Stimulated activated CD8-positive, alpha-beta memory T cell treated with anti-CD3 and anti-CD28 coated beads, Interleukin-7, amount 100 ng/mL, for 1 hour (primary cell): ENCODE measurements around the gene FAM83E.
"Not testable (repeated sequence)": the region's sequence is repeated elsewhere in the genome, so short reads cannot be mapped to it uniquely, and the experiment has no call there.

ENCODE experiments used
- DNase-seq, 2 donors: peaks; one replicate each; pipeline ENCODE4 v3.0.0-alpha.2; 2020; ENCODE audit warnings: low read depth in 2 of 2

The FAM83E gene

DNA sequence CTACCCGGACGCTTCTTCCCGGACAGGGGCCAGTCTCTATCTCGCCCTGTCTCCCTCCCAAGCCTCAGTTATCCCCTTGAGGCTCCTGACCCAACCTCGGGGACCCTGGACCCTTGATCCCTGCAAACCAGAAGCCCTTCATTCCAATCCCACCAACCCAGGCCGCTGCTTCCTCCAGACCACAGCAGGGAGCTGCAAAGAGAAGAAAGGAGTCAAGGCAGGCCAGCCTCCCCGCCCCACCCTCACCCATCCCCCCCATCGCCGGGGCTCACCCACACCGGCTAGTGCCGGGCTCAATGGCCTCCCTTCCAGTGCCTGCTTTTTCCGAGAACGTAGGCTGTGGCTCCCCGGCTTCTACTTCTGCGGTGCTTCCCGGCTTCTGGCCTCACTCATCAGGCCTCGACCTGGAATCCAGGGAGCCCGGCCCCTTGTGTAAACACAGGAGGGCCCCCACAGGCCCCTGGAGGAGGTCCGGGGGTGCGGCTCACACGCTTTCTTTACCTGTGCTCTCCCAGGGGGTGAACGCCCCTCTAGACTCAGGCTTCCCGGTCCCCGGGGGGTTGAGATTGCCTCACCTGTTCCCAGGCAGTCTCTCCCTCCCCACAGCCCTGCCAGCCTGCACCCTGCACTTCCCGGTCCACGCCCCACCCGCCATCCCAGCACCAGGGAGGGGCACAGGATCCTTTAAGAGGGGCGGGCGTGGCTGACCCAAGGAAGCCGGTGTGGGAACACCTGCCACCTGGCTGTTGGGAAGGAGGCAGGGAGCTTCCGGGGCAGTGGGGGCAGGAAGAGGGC, at the start of gene FAM83E:
TSS of gene FAM83E (minus strand) at position 641 of the 795 bp plus-strand sequence. CDS start 1,704 bp downstream, outside the sequence.
- DNase-seq, result no peak

DNA sequence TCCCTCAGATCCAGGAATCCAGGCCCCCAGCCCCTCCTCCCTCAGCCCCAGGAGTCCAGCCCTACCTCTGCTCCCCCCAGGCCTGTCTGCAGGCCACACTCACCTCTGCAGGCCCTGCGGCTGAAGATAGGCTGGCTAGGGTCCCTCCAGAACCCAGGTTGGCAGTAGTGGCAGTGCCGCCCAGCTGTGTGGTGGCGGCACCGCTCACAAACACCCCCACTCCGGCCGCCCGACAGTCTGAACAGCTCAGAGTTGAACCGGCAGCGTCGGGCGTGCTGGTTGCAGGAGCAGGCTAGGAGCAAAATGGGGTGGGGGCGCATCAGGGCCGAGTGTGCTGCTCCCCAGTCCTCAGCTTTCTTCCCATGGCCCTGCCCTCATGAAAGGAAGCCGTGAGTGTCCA, 49.6 kb upstream of the FAM83E start:
- no peak for DNase-seq

DNA sequence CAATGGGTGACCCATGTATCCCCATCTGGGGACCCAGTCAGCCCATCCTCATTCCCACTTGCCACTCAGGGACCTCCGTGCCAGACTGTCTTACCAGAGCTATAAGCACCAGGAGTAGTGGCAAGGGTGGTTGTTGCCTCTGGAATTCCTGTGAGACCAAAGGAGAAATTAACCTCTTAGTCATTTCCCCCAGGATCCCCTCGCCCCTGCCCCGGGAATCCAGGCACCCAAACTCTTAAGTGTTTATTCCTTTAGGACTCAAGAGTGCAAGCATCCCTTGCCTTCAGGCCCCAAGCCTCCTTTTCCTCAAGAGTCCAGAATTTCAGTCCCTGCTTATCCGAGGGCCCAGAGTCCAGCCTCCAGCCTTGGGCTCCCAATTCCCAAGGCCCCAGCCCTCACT, 48.8 kb upstream of the FAM83E start:
- DNase-seq, result no peak

DNA sequence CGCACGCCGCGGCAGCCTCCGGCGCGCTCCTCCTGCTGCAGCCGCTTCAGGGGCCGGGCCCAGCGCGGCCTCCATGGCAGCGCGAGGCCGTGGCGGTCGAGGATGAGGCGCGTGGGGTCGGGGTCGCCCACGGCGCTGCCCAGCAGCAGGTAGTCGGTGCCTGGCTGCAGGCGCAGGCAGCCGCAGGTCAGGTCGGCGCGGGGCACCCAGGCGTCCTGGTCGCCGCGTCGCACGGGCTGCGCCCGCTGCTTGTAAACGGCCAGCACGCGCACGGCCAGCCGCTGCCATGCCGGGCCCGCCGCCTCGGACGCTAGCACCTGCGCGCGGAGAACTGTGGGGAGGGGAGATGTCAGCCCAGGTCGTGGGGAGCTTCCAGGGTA, 46.8 kb upstream of the FAM83E start:
- DNase-seq, result no peak

DNA sequence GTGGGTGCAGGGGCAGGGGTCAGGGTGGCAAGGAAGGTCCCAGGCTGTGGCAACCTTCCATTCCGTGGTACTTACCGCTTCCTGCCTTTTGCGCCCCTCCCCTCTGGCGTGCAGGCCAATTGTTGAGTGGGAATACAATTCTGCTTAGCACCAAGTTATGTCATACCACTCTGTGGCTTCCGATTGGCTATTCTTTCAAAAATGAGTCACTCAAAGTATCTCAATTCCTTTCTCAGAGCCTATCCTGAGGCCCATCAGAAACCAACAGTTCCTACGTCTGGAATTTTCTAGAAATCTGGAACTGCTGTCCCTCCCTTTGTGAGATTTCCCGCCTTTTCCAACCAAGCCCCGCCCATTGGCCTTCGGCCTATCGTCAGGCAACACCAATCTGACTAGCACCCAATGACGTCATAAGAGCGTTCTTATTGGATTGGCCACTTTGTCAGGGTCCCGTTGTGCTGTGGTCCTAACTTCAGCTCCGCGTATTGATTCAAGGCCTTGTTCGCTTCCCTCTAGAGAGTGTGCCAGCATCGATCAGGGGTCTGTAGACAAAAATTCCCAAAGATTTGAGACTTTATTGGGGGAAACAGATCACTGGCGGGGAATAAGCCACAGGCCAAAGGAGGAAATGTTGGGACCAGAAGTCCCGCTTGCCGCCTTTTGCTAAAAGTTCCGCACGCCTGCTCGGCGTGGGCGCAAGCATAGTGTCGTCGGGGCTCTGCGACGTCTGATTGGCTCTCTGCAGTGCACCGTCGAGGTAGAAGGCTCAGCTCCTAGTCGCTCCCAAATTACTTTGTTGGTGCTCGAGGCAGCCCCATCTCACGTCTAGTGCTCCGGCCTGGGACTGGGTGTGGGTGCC, 46.2 kb upstream of the FAM83E start:
- peak; percentile 42 to 44 for DNase-seq

DNA sequence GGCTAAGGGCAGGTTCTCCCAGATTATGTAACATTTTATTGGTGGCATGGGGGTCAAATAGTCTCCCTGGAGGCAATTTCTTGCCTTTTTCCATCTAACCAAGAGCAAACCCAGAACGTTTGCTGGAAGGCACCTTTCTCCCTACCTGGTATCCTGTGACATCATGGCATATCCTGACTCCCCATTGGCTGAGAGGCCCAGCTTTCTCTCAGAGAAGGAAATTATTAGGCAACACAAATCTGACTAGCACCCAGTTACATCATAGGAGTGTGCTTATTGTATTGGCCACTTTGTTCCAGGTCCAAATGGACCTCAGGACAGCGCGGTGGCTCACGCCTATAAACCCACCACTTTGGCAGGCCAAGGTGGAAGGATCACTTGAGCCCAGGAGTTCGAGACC, 44.9 kb upstream of the FAM83E start:
- no peak for DNase-seq

DNA sequence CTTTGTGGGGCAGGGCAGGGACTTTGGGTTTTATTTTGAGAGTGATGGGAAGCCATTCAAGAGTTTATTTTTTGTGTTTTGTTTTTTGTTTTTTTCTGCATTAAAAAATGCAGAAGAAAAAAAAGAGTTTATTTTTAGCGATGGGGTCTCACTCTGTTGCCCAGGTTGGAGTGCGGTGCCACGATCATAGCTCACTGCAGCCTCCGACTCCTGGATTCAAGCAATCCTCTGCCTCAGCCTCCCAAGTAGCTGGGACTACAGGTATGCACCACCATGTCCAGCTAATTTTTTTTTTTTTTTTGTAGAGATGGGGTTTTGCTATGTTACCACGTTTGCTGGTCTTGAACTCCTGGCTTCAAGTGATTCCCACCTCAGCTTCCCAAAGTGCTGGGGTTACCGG, 43.6 kb upstream of the FAM83E start:
- no peak for DNase-seq

DNA sequence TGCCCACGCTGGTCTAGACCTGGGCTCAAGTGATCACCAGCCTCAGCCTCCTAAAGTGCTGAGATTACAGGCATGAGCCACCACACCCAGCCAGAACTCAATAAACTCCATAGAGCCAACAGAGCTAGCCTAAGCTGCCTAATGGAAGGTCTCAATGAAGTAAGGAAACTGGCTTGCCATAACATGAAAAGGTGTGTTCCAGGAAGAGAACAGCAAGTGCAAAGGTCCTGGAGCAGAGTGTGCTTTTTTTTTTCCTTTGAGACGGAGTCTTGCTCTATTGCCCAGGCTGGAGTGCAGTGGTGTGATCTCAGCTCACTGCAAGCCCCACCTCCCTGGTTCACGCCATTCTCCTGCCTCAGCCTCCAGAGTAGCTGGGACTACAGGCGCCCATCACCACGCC, 43.0 kb upstream of the FAM83E start:
- not testable (repeated sequence) for DNase-seq

DNA sequence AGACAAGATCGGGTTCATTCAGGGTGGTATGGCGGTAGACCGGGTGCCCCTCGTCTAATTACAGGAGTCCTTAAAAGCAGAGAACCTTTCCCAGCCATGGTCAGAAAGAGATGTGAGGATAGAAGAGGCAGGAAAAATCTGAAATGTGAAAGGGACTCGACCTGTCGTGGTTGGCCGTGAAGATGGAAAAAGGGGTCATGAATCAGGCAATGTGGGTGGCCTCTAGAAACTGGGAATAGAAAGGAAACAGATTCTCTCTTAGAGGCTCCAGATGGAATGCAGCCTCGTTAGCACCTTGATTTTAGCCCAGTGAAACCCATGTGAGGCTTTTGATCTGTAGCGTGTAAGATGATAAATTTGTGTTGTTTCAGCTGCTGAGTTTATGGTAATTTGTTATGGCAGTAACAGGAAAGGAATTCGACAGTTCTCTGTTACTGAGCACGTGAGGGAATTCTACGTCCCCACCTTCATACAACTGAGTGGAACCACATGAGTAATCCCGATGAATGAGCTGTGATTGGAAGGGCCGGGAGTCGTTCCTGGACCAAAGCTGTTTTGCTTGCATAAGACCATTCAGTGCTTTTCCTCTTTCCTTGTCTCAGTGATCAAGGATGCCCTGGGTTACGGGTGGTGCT, 42.1 kb upstream of the FAM83E start:
- DNase-seq, result no peak

DNA sequence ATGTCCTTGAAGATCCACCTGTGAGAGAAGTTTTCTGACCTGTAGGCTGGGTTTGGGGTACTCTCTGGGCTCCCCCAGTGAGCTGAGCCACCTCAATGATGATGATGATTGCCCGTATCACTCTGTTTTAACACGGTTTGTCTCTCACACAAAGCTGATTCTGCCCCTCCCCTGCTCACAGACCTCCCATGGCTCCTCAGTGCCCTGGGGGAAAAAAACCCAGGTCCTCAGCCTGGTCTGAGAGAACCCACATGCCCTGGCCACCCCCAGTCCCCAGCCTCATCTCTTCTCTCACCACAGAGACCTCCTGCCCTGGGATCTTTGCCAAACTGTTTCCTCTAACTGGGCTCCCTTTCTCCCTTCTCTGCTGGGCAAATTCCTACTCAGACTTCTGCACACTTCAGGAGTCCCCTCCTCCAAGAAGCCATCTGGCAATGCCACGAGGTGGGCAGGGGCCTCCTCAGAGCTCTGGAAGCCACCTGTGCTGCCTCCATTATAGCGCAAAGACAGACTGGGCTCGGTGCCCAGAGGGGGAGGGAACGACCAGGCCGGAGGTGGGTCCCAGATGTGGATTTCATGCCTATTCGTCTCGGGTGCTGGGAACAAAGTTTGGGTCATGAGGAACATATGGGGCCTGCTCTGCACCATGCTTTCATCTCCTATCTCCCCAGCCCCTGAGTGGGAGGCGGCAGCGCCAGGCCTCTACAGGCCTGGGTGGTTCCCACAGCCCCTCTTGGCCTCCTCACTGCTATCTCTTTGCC, 39.6 kb upstream of the FAM83E start:
- DNase-seq, result no peak

DNA sequence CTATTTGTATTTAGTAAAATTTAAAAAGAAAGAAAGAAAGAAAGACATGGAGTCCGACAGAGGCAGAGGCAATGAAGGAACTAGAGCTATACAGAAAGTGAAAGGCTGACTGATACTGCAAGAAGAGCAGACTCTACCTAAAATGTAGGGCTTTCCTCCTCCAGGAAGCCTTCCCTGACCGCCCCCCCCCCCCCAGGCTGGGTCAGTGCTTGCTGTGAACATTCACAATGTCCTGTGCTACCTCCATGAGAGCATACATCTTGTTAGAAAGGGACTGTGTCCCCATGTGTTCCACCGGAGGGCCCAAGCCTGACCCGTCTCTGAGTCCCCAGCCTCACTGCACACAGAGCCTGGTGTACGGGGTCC, 36.8 kb upstream of the FAM83E start:
- no peak for DNase-seq

DNA sequence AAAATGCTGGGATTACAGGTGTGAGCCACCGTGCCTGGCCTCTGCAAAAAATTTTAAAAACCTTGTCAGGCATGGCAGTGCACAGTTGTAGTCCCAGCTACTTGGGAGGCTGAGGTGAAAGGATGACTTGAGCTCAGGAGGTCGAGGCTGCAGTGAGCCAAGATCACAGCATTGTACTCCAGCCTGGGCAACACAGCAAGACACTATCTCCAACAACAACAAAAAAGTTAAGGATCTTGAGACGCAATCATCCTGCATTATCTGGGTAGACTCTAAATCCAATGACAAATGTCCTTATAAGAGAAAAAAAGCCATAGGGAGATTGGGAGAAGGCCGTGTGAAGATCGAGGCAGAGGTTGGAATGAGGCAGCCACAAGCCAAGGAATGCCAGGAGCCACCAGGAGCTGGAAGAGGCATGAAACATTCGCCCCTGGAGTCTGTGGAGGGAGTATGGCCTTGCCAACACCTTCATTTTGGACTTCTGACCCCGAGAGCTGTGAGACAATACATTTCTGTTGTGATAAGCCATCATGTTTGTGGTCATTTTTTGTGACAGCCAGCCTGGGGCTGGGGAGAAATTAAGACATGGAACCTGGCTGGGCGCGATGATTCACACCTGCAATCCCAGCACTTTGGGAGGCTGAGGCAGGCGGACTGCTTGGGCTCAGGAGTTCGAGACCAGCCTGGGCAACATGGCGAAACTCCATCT, 36.3 kb upstream of the FAM83E start:
- no peak for DNase-seq

DNA sequence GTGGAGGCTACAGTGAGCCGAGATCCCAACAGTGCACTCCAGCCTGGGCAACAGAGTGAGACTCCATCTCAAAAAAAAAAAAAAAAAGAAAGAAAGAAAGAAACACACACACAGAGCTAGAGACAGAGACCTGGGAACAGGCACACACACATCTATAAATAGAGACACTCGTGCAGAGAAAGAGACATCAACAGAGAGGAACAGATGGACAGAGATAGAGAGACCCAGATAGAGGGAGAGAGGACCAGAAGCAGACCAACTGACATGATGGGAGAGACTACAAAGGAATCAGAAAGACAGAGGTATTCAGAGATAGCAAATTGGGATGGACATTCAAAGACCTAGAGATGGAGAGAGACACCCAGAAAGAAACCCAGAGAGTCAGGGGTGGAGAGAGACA, 33.3 kb upstream of the FAM83E start:
- no peak for DNase-seq

DNA sequence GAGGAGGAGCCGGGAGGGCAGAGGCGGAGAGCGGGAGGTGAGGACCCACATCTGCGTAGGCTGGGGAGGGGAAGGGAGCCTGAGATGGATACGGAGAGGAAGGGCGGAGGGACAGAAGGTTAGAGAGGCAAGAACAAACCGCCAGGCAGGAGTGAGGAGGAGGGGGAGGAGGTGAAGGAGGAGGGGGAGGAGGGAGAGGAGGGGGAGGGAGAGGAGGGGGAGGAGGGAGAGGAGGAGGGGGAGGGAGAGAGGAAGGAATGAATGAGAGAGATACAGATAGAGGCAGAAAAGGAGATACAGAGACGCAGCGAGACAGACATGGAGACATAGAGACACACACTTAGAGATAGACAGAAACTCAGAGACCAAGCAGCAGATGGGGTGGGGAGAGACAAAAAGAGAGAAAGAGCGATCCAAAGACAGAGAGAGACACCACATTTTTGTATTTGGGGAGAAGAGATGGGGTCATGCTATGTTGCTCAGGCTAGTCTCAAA, 31.9 kb upstream of the FAM83E start:
- no peak for DNase-seq

DNA sequence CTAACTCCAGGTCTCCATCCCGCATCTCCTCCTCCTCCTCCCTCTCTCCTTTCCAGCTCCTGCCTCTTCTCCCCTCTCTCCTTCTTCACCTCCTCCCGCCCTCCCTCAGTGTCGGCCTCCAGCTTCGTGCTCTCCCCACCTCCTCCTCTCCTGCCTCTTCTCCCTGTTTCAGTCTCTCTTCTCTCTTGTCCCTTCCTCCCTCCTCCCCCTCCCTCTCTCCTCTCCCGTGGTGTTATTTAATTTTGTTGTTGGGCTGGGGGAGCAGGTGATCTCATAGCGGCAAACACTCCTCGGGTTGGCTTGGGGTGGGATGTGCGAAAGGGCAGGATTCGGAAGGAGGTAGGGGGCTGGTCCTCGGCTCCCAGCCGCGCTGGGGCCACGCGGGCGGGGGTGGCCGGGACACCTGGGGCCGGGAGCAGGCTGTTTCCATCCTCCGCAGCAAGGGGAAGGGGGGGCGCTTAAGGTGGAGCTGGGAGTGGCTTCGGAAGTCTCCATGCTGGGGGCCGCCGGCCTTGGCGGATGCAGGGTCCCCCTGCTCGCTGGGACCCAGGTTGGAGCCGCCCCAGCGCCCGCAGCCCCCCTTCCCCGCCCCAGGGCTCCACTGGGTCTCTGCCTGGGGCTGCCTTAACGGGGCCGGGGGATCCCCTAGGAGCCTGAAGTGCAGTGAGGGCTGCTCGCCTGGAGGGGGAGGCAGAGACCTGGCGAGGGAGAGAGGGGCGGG, 31.3 kb upstream of the FAM83E start, which contains the start of gene CA11:
TSS of gene CA11 (minus strand) at position 187 of the 721 bp plus-strand sequence. CDS start 555 bp downstream, outside the sequence.
- peak; percentile 79 to 80 for DNase-seq

DNA sequence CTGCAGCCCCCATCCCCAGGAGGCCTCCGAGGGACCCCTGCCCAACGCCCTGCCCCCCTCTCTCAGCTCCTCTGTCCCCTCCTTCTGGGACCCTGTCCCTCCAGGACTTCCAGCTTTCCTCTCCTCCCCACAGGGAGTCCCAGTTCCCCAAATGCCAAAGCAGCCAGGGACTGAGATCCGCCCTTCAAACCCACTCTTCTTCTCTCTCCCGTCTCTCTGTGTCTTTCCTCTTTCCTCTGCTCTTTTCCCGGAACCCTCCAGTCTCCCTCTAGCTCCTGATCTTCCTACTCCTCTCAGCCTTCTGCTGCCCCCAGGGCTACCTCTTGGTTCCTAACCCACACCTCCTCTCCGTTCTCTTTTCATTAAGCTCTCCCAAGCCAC, 30.7 kb upstream of the FAM83E start:
- DNase-seq, result no peak

DNA sequence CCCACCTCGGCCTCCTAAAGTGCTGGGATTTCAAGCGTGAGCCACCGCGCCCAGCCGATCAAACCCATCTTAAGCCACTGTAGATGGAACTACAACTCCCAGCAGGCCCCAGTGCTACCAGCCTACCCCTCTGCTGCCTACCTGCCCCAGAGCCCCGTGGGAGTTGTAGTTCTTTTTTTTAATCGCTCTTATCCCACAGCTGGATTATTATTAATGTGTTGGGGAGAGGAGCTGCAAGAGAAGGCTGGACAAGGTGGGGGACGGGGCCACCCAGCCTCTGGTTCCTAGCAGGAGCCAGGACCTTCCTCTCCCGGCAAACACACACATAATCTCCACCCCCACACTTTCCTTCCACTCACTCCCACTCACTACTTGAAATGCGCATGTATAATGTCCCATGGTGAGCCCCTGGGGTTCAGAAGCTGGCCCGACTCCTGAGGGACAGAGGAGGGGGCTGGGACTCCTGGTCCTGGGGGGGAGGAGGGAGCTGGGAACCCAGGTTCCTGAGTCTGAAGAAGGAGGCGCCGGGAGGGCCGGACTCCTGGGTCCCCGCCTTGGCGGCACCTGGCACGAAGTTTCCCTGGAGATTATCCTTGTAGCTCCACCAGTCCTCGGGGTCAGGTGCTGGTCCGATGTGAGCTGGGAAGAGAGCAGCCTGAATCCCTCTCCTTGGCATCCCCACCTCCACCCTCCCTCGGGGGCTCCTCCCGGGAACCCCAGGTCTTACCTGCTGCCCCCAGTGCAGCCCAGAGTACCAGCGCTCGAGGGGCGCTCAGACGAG, 30.2 kb upstream of the FAM83E start:
- DNase-seq, result peak; percentile 30 to 51

DNA sequence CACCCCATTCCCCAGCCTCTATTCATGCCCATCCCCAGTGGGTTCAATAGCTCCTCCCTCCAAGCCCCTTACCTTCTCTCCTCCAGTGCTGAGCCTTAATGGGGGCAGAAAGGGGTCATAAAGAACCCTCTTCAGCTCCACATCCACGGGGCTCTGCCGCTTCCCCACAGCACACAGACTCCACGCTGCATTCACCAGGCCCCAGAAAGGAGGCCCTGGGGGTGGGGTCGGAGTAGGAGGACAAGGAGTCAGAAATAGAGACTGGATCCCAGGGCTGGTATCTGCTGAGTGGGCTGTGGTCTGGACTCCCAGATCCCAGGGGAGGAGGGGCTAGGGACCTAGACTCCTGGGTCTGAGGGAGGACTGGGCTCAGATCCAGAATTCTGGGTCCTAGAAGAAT, 29.5 kb upstream of the FAM83E start:
- DNase-seq, result no peak

DNA sequence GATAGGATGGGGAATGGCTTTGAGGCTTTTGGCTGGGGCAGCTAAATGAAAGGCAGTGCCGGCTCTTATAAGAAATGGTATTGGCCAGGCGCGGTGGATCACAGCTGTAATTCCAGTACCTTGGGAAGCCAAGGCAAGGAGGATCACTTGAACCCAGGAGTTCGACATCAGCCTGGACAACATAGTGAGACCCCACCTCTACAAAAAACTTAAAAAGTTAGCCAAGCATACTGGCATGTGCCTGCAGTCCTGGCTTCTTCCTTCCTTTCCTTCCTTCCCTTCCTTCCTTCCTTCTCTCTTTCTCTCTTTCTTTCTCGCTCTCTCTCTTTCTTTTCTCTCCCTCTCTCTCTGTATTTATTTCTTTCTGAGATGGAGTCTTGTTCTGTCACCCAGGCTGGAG, 28.0 kb upstream of the FAM83E start:
- DNase-seq, result no peak

DNA sequence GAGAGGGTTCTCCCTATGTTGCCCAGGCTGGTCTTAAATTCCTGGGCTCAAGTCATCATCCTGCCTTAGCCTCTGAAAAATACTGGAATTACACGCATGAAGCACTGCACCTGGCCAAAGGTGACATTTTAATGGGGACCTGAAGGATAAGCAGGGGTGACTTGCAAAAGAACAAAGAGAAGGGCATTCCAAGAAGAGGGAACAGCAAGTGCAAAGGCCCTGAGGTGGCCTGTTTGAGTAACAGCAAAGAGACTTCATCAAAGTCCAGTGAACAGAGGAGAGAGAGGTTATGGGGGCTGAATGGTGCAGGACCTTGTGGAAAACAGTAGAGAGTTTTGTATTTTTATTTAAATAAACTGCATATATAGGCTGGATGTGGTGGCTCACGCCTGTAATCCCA, 27.0 kb upstream of the FAM83E start:
- DNase-seq, result no peak
